CD4-positive, CD25-positive, alpha-beta regulatory T cell (primary cell): ENCODE data around the gene BCL7B. TPM values are rescaled to one million over a fixed set of nuclear protein-coding genes. Genes with fewer than 3 reads are reported as not detected.

Experiments used
- ATAC-seq, 2 donors: fragments of 150-1000 bp; cut with Tn5 transposase; one replicate each; pipeline ENCODE4 v1.10.0; 2021; ENCODE audit warnings: low read depth in 2 of 2, moderate number of reproducible peaks in 2 of 2, moderate library complexity in 1 of 2
- DNase-seq, 3 donors: peaks; one replicate each; pipeline versions ENCODE4 v3.0.0 to v3.0.0-alpha.2; 2012 to 2022; ENCODE audit warnings: mixed read lengths in 1 of 3
- H3K27ac ChIP-seq: one replicate; pipeline ENCODE4 v1.7.0; 2013; ENCODE audit warnings: mild to moderate bottlenecking, low read length; ENCODE audit not compliant: insufficient read depth, poor library complexity, severe bottlenecking
- H3K27me3 ChIP-seq: one replicate; pipeline ENCODE4 v1.7.0; 2013; ENCODE audit warnings: low read length; ENCODE audit not compliant: control insufficient read depth, insufficient read depth
- H3K36me3 ChIP-seq: one replicate; pipeline ENCODE4 v1.7.0; 2013; ENCODE audit warnings: mild to moderate bottlenecking, low read length, moderate library complexity; ENCODE audit not compliant: control insufficient read depth, insufficient read depth
- H3K4me1 ChIP-seq: 2 replicates; pipeline ENCODE4 v1.7.0; 2013; ENCODE audit warnings: mild to moderate bottlenecking, low read length; ENCODE audit not compliant: insufficient read depth, control insufficient read depth, poor library complexity, severe bottlenecking
- H3K4me3 ChIP-seq: one replicate; pipeline ENCODE4 v1.7.0; 2013; ENCODE audit warnings: low read depth, mild to moderate bottlenecking, low read length, moderate library complexity
- H3K9me3 ChIP-seq, 2 experiments: 1 replicate in 1 of 2; 2 replicates in 1 of 2; pipeline ENCODE4 v1.7.0; 2013; ENCODE audit warnings: low read length in 2 of 2, mild to moderate bottlenecking in 1 of 2, moderate library complexity in 1 of 2; ENCODE audit not compliant: control insufficient read depth in 2 of 2
- H3K27ac Mint-ChIP-seq, 3 donors: one replicate each; pipeline ENCODE4 v1.8.0; 2020 to 2022; ENCODE audit warnings: mild to moderate bottlenecking in 3 of 3, mixed read lengths in 3 of 3, moderate library complexity in 2 of 3
- H3K27me3 Mint-ChIP-seq: one replicate; pipeline ENCODE4 v1.8.0; 2022; ENCODE audit warnings: mild to moderate bottlenecking, mixed read lengths
- H3K36me3 Mint-ChIP-seq: one replicate; pipeline ENCODE4 v1.8.0; 2020; ENCODE audit warnings: mixed read lengths
- H3K4me1 Mint-ChIP-seq, 4 donors: one replicate each; pipeline ENCODE4 v1.8.0; 2020 to 2022; ENCODE audit warnings: mixed read lengths in 4 of 4, mild to moderate bottlenecking in 1 of 4
- H3K4me3 Mint-ChIP-seq, 4 donors: one replicate each; pipeline ENCODE4 v1.8.0; 2020 to 2022; ENCODE audit warnings: mild to moderate bottlenecking in 4 of 4, mixed read lengths in 4 of 4, moderate library complexity in 3 of 4
- H3K9me3 Mint-ChIP-seq, 7 donors: one replicate each; pipeline ENCODE4 v1.8.0; 2020 to 2022; ENCODE audit warnings: mixed read lengths in 7 of 7, mild to moderate bottlenecking in 3 of 7, moderate library complexity in 2 of 7
- polyA plus RNA-seq, 4 donors: library from polyadenylated mRNA; unstranded; fragments of 300-500 nt; fragmentation: Illumina TruSeq; gene quantifications; one replicate each; pipeline ENCODE4 v1.2.3, GENCODE V29; 2021
- total RNA-seq: library from RNA; stranded (reverse); gene quantifications from one replicate; pipeline ENCODE4 v1.2.3, GENCODE V29; 2022

Gene BCL7B
- total and polyA plus RNA-seq, 5 donors from 2014 or later: 78.9 to 126 (median 92.7) TPM

- H3K27ac ChIP-seq: peak overlapping the region; percentile 38
Observed at GRCh38 chr7:73518470-73518869, 39.0 kb downstream of the BCL7B start.

GRCh38 chr7:73517241-73517995 lies 40.1 kb downstream of the BCL7B start:
- Histone ChIP-seq H3K36me3 (peaks cover 34% of the 10 kb centered on the region), H3K27me3 (no peaks in the 10 kb centered on the region), H3K4me3 (peak overlapping the region; percentile 3), H3K4me1 (peaks cover 53% of the 10 kb centered on the region), H3K27ac (peak overlapping the region; percentile 15), H3K9me3 (no peaks in the 10 kb centered on the region)
- H3K4me3 Mint-ChIP-seq: peak overlapping the region; percentile 5 to 80 (median 58)
- peaks cover 0 to 1% (median 0%) of the 10 kb centered on the region in 7 donors for H3K9me3 Mint-ChIP-seq
- H3K27ac Mint-ChIP-seq: peak overlapping the region; percentile 16 to 79 (median 48)
- no peak for DNase-seq
- H3K4me1 Mint-ChIP-seq: peaks cover 38 to 66% (median 52%) of the 10 kb centered on the region in 4 donors
- no peak for ATAC-seq
- peaks cover 4% of the 10 kb centered on the region for H3K27me3 Mint-ChIP-seq
- peaks cover 21% of the 10 kb centered on the region for H3K36me3 Mint-ChIP-seq

More at GRCh38 chr7:73518470-73518869, 39.0 kb downstream of the BCL7B start:
- Histone ChIP-seq H3K9me3 (no peaks in the 10 kb centered on the region), H3K4me1 (peaks cover 49% of the 10 kb centered on the region), H3K36me3 (peaks cover 29% of the 10 kb centered on the region), H3K4me3 (peak overlapping the region; percentile 86), H3K27me3 (no peaks in the 10 kb centered on the region)
- Mint-ChIP-seq H3K36me3 (peaks cover 18% of the 10 kb centered on the region), H3K4me3 (peak overlapping the region; percentile 96 to 99 (median 98)), H3K9me3 (no peaks in the 10 kb centered on the region), H3K27ac (peak overlapping the region in 2 of 3 donors; percentile 1 to 93), H3K4me1 (peaks cover 34 to 64% (median 48%) of the 10 kb centered on the region in 4 donors), H3K27me3 (peaks cover 4% of the 10 kb centered on the region)
- ATAC-seq (no peak), DNase-seq (no peak)

GRCh38 chr7:73515178-73515577 lies 42.3 kb downstream of the BCL7B start:
- peak overlapping the region in 1 of 3 donors; percentile 79 for H3K27ac Mint-ChIP-seq
- H3K4me3 ChIP-seq: no peak overlapping the region
- no peak overlapping the region for H3K4me3 Mint-ChIP-seq
- peaks cover 42% of the 10 kb centered on the region for H3K36me3 ChIP-seq
- H3K9me3 ChIP-seq: no peaks in the 10 kb centered on the region
- peaks cover 26% of the 10 kb centered on the region for H3K36me3 Mint-ChIP-seq
- ATAC-seq (no peak), DNase-seq (peak in 1 of 3 donors; percentile 33)
- H3K4me1 ChIP-seq: peaks cover 42% of the 10 kb centered on the region
- H3K27me3 Mint-ChIP-seq: no peaks in the 10 kb centered on the region
- H3K4me1 Mint-ChIP-seq: peaks cover 28 to 63% (median 51%) of the 10 kb centered on the region in 4 donors
- H3K27ac ChIP-seq: no peak overlapping the region
- no peaks in the 10 kb centered on the region for H3K27me3 ChIP-seq
- peaks cover 0 to 1% (median 0%) of the 10 kb centered on the region in 7 donors for H3K9me3 Mint-ChIP-seq

GRCh38 chr7:73512018-73512780 lies 45.3 kb downstream of the BCL7B start:
- H3K36me3 ChIP-seq: peaks cover 60% of the 10 kb centered on the region
- no peaks in the 10 kb centered on the region for H3K9me3 ChIP-seq
- peaks cover 14% of the 10 kb centered on the region for H3K4me1 ChIP-seq
- DNase-seq (no peak), ATAC-seq (no peak)
- peak overlapping the region in 1 of 3 donors; percentile 8 for H3K27ac Mint-ChIP-seq
- H3K4me3 ChIP-seq: no peak overlapping the region
- H3K4me3 Mint-ChIP-seq: peak overlapping the region in 1 of 4 donors; percentile 7
- H3K27me3 ChIP-seq: no peaks in the 10 kb centered on the region
- peaks cover 0 to 1% (median 0%) of the 10 kb centered on the region in 7 donors for H3K9me3 Mint-ChIP-seq
- H3K27me3 Mint-ChIP-seq: no peaks in the 10 kb centered on the region
- H3K4me1 Mint-ChIP-seq: peaks cover 11 to 41% (median 30%) of the 10 kb centered on the region in 4 donors
- H3K36me3 Mint-ChIP-seq: peaks cover 29% of the 10 kb centered on the region
- H3K27ac ChIP-seq: no peak overlapping the region

- H3K36me3 Mint-ChIP-seq: peaks cover 39% of the 10 kb centered on the region
- H3K4me1 Mint-ChIP-seq: peaks cover 6 to 36% (median 27%) of the 10 kb centered on the region in 4 donors
- Histone ChIP-seq H3K9me3 (no peaks in the 10 kb centered on the region), H3K27me3 (no peaks in the 10 kb centered on the region), H3K27ac (no peak overlapping the region), H3K4me3 (no peak overlapping the region), H3K4me1 (peaks cover 6% of the 10 kb centered on the region), H3K36me3 (peaks cover 63% of the 10 kb centered on the region)
- no peak overlapping the region for H3K4me3 Mint-ChIP-seq
- H3K27me3 Mint-ChIP-seq: no peaks in the 10 kb centered on the region
- ATAC-seq (no peak), DNase-seq (no peak)
- H3K9me3 Mint-ChIP-seq: peaks cover 0 to 1% (median 0%) of the 10 kb centered on the region in 7 donors
- H3K27ac Mint-ChIP-seq: no peak overlapping the region
Observed at GRCh38 chr7:73509463-73509862, 48.0 kb downstream of the BCL7B start.

GRCh38 chr7:73507556-73507955 lies 49.9 kb downstream of the BCL7B start:
- H3K27me3 ChIP-seq: no peaks in the 10 kb centered on the region
- no peak overlapping the region for H3K4me3 ChIP-seq
- DNase-seq: no peak
- H3K27ac ChIP-seq: no peak overlapping the region
- Mint-ChIP-seq H3K9me3 (no peaks in the 10 kb centered on the region), H3K27me3 (no peaks in the 10 kb centered on the region), H3K36me3 (peaks cover 36% of the 10 kb centered on the region), H3K27ac (peak overlapping the region in 1 of 3 donors; percentile 45), H3K4me3 (no peak overlapping the region), H3K4me1 (peaks cover 0 to 24% (median 19%) of the 10 kb centered on the region in 4 donors)
- peaks cover 70% of the 10 kb centered on the region for H3K36me3 ChIP-seq
- H3K9me3 ChIP-seq: no peaks in the 10 kb centered on the region
- no peak for ATAC-seq
- peaks cover under 1% of the 10 kb centered on the region for H3K4me1 ChIP-seq

- H3K4me1 Mint-ChIP-seq: peaks cover 0 to 22% (median 12%) of the 10 kb centered on the region in 4 donors
- no peaks in the 10 kb centered on the region for H3K9me3 ChIP-seq
- peak overlapping the region in 1 of 3 donors; percentile 71 for H3K27ac Mint-ChIP-seq
- H3K27ac ChIP-seq: no peak overlapping the region
- ATAC-seq (no peak), DNase-seq (no peak)
- no peaks in the 10 kb centered on the region for H3K27me3 Mint-ChIP-seq
- H3K4me3 Mint-ChIP-seq: no peak overlapping the region
- peaks cover 34% of the 10 kb centered on the region for H3K36me3 Mint-ChIP-seq
- no peaks in the 10 kb centered on the region for H3K9me3 Mint-ChIP-seq
- H3K27me3 ChIP-seq: no peaks in the 10 kb centered on the region
- H3K4me1 ChIP-seq: no peaks in the 10 kb centered on the region
- H3K4me3 ChIP-seq: no peak overlapping the region
- peaks cover 79% of the 10 kb centered on the region for H3K36me3 ChIP-seq
Observed at GRCh38 chr7:73504920-73505319, 52.6 kb downstream of the BCL7B start.
